K562 (cell line): ENCODE measurements around the gene EPB41L4A. TPM values are rescaled to one million over a fixed set of nuclear protein-coding genes. Genes with fewer than 3 reads are reported as not detected.

Source experiments
- ATAC-seq: fragments of 200-7000 bp; cut with Tn5 transposase; 3 replicates; pipeline ENCODE4 v1.9.1; 2020; ENCODE audit warnings: moderate library complexity
- BruUV-seq: library from RNA; stranded (reverse); fragments of 400-500 nt; replicated peaks from 2 replicates; lab custom pipeline; 2021; lab: Mats Ljungman, UMichigan
- CTCF ChIA-PET: fragments of 300-600 bp; formaldehyde crosslinking; extraction: SDS; loops from one replicate; lab custom pipeline; 2021; ENCODE audit warnings: low intra/inter-chr PET ratio; lab: Yijun Ruan, JAX
- POLR2A ChIA-PET: fragments of 300-600, 350-650 bp; sonication (Branson Sonifier 250); formaldehyde crosslinking; extraction: SDS; loops from one replicate; lab custom pipeline; 2021; ENCODE audit warnings: antibody characterized with exemption, inconsistent platforms; lab: Yijun Ruan, JAX
- DNase-seq, 4 experiments: peaks; one replicate each; pipeline versions ENCODE4 v3.0.0 to v3.0.0-alpha.2; 2011 to 2018; ENCODE audit warnings: low spot score in 3 of 4, mixed read lengths in 3 of 4; ENCODE audit errors: extremely low read depth in 1 of 4
- FAIRE-seq: peaks from 2 replicates; lab custom pipeline; 2011; peaks lifted over from hg19 to GRCh38; lab: Jason Lieb, UNC
- H2AFZ ChIP-seq: 2 replicates; pipeline ENCODE4 v1.6.0; 2011; ENCODE audit warnings: low read depth, low read length, control low read depth, inconsistent platforms
- H3K27ac ChIP-seq: fragments of 200-600 bp; 3 replicates; pipeline ENCODE4 v1.8.0; 2011; ENCODE audit warnings: low read depth, mild to moderate bottlenecking, control low read depth, inconsistent platforms, low read length, moderate library complexity, mixed read lengths; ENCODE audit errors: extremely low read depth
- H3K27me3 ChIP-seq, 2 experiments: fragments of 300-600 bp in 1 of 2; 2 replicates in 1 of 2; 3 replicates in 1 of 2; pipeline versions ENCODE4 v1.6.0 to v1.8.0; 2011; ENCODE audit warnings: inconsistent platforms in 2 of 2, low read length in 2 of 2, mild to moderate bottlenecking in 1 of 2, mixed read lengths in 1 of 2, moderate library complexity in 1 of 2; ENCODE audit not compliant: control insufficient read depth in 2 of 2, insufficient read depth in 2 of 2
- H3K36me3 ChIP-seq: fragments of 300-600 bp; 3 replicates; pipeline ENCODE4 v1.8.0; 2011; ENCODE audit warnings: mild to moderate bottlenecking, low read length, inconsistent platforms; ENCODE audit not compliant: control insufficient read depth, insufficient read depth
- H3K4me1 ChIP-seq, 2 experiments: fragments of 200-600 bp in 1 of 2; replicated peaks in 1 of 2; 2 replicates in 1 of 2; 3 replicates in 1 of 2; pipeline versions ENCODE4 v1.5.1 to v1.8.0; 2011; ENCODE audit warnings: inconsistent platforms in 2 of 2, low read length in 2 of 2, mild to moderate bottlenecking in 1 of 2, mixed read lengths in 1 of 2, moderate library complexity in 1 of 2; ENCODE audit not compliant: control insufficient read depth in 2 of 2, insufficient read depth in 2 of 2
- H3K4me2 ChIP-seq: 2 replicates; pipeline ENCODE4 v1.6.1; 2011; ENCODE audit warnings: low read length, control low read depth, inconsistent platforms, mixed read lengths; ENCODE audit not compliant: insufficient read depth
- H3K4me3 ChIP-seq: fragments of 200-600 bp; sonication (generic), shearing (Covaris generic); 2 replicates; pipeline ENCODE4 v1.5.1; 2016; ENCODE audit warnings: control low read depth, inconsistent platforms
- H3K79me2 ChIP-seq: fragments of 200-600 bp; 3 replicates; pipeline ENCODE4 v1.8.0; 2011; ENCODE audit warnings: low read length, inconsistent platforms; ENCODE audit not compliant: control insufficient read depth, insufficient read depth
- H3K9ac ChIP-seq, 2 experiments: 2 replicates each; pipeline versions ENCODE4 v1.6.0 to v1.6.1; 2011; ENCODE audit warnings: low read depth in 2 of 2, low read length in 2 of 2, control low read depth in 1 of 2, inconsistent platforms in 1 of 2, mild to moderate bottlenecking in 1 of 2, mixed read lengths in 1 of 2; ENCODE audit not compliant: insufficient read depth in 1 of 2
- H3K9me1 ChIP-seq: one replicate; pipeline ENCODE4 v1.6.0; 2011; ENCODE audit warnings: inconsistent platforms, mild to moderate bottlenecking, low read length, moderate library complexity; ENCODE audit not compliant: control insufficient read depth, insufficient read depth
- H3K9me3 ChIP-seq: replicated peaks from 2 replicates; pipeline ENCODE4 v1.5.1; 2011; ENCODE audit warnings: low read depth, low read length, inconsistent platforms; ENCODE audit not compliant: control insufficient read depth, insufficient read depth
- H4K20me1 ChIP-seq: replicated peaks from 2 replicates; pipeline ENCODE4 v1.6.1; 2011; ENCODE audit warnings: low read length, inconsistent platforms, mixed read lengths; ENCODE audit not compliant: control insufficient read depth, insufficient read depth
- CBFB ChIP-seq: sonication (generic); formaldehyde crosslinking; IDR thresholded peaks from 2 replicates; pipeline ENCODE4 v1.4.0; 2020; ENCODE audit warnings: mild to moderate bottlenecking, missing genetic modification reagents
- KLF1 ChIP-seq: fragments of 450-650 bp; IDR thresholded peaks from 2 replicates; pipeline ENCODE4 v1.6.1; 2016; ENCODE audit warnings: missing genetic modification characterization, missing compliant biosample characterization
- L3MBTL2 ChIP-seq: fragments of 450-650 bp; IDR thresholded peaks from 2 replicates; pipeline ENCODE4 v1.6.1; 2016; ENCODE audit warnings: mild to moderate bottlenecking, moderate library complexity
- MAFF ChIP-seq: IDR thresholded peaks from 2 replicates; pipeline ENCODE4 v1.6.1; 2012; ENCODE audit warnings: low read length, improper control_type of control experiment
- SRSF1 ChIP-seq: fragments of 200-400 bp; formaldehyde crosslinking; IDR thresholded peaks from 2 replicates; pipeline ENCODE4 v1.6.1; 2017; ENCODE audit warnings: mild to moderate bottlenecking, low read depth, low read length, moderate library complexity
- SUPT5H ChIP-seq: fragments of 450-650 bp; IDR thresholded peaks from 2 replicates; pipeline ENCODE4 v1.6.1; 2016
- THRB ChIP-seq: fragments of 450-650 bp; formaldehyde crosslinking; conservative IDR thresholded peaks from 2 replicates; pipeline ENCODE4 v1.4.0; 2022; ENCODE audit warnings: mild to moderate bottlenecking, missing genetic modification characterization
- ZFPM2 ChIP-seq: fragments of 250-450 bp; sonication (Bioruptor Pico); IDR thresholded peaks from 2 replicates; pipeline ENCODE4 v1.5.1; 2022; ENCODE audit warnings: mild to moderate bottlenecking
- ZFX ChIP-seq: sonication (generic); formaldehyde crosslinking; IDR thresholded peaks from 2 replicates; pipeline ENCODE4 v1.8.0; 2022; ENCODE audit warnings: mild to moderate bottlenecking, missing genetic modification reagents, moderate library complexity
- ZNF24 ChIP-seq: fragments of 450-650 bp; IDR thresholded peaks from 2 replicates; pipeline ENCODE4 v1.6.1; 2016
- WGBS: fragments of 100-300 bp; shearing (Covaris generic); methylation state at CpG from one replicate; pipeline ENCODE4 v1.1.6; 2016; ENCODE audit warnings: low coverage, mixed read lengths; ENCODE audit not compliant: insufficient coverage; ENCODE audit errors: missing lambda C conversion rate; 5-methylcytosine and 5-hydroxymethylcytosine counted together
- in situ Hi-C: fragments of 300-500 bp; cut with MboI; formaldehyde crosslinking; loops from 4 replicates; pipeline ENCODE4 v1.15.0; 2018; ENCODE audit warnings: inconsistent platforms, mixed read lengths
- intact Hi-C: fragments of 100-400 bp; cut with micrococcal nuclease; formaldehyde crosslinking; loops from 2 replicates; pipeline ENCODE4 v1.14.2; 2022
- polyA plus RNA-seq, 8 experiments: library from polyadenylated mRNA; depleted of rRNA in 4 of 8; stranded (reverse) in 5 of 8; unstranded in 3 of 8; fragments of >200 nt; fragmentation: Nextera tagmentation in 2 of 8; fragmentation: Illumina TruSeq in 1 of 8; extraction: Ambion mirVana in 2 of 8; extraction: Trizol in 1 of 8; gene quantifications; 2 replicates each; pipeline versions ENCODE4 v1.2.1 to v1.2.3, GENCODE V29; 2011 to 2014; ENCODE audit warnings: inconsistent platforms in 1 of 8, missing spikeins in 1 of 8
- total RNA-seq, 7 experiments: library from RNA; depleted of rRNA in 6 of 7; stranded (reverse); fragments of >200 nt in 6 of 7; fragmentation: Illumina TruSeq in 2 of 7; extraction: Trizol in 2 of 7; gene quantifications; 2 replicates each; pipeline versions ENCODE4 v1.2.1 to v1.2.3, GENCODE V29; 2011 to 2021; ENCODE audit warnings: low replicate concordance in 1 of 7
- TF ChIP-seq, protein P1 (sequence below): IDR thresholded peaks from 2 replicates; pipeline ENCODE4 v1.6.1; 2011; ENCODE audit warnings: borderline replicate concordance, low read depth, mild to moderate bottlenecking, moderate library complexity, low read length; ENCODE audit not compliant: insufficient read depth, poor library complexity, severe bottlenecking
- TF ChIP-seq, protein P2 (sequence below): fragments of 250-450 bp; sonication (Bioruptor Pico); IDR thresholded peaks from 2 replicates; pipeline ENCODE4 v1.5.0; 2022; ENCODE audit warnings: mild to moderate bottlenecking

Gene EPB41L4A
- total and polyA plus RNA-seq, 9 of the 15 experiments (the other 6 are each of a cell fraction or from before 2014, with no cell fraction given) = 0.04 to 0.35 (median 0.12) TPM; not detected in 3

GRCh38 chr5:112123086-112123485 is 296.0 kb downstream of the EPB41L4A start:
- H3K9me3 ChIP-seq = no peaks in the 10 kb centered on the region
- 0% methylated on average over 2 of the region's 2 CpGs for WGBS
- no peaks in the 10 kb centered on the region for H3K27me3 ChIP-seq
- no TSS peak for BruUV-seq
- no peaks in the 10 kb centered on the region for H3K4me1 ChIP-seq
- intact Hi-C loops = no loop called here
- no peaks in the 10 kb centered on the region for H3K9me1 ChIP-seq
- FAIRE-seq = no peak
- DNase-seq = no peak
- no peak overlapping the region for H2AFZ ChIP-seq
- H3K27ac ChIP-seq = no peak overlapping the region
- POLR2A ChIA-PET = no interaction called here
- H3K36me3 ChIP-seq = no peaks in the 10 kb centered on the region
- TF ChIP-seq ZFX (CRISPR knock-in tag) (no peak), CBFB (CRISPR knock-in tag) (no peak), L3MBTL2 (no peak), SRSF1 (no peak), KLF1 (tag) (no peak), SUPT5H (no peak), MAFF (no peak), THRB (CRISPR knock-in tag) (no peak), ZNF24 (no peak), ZFPM2 (CRISPR knock-in tag) (no peak)
- TF ChIP-seq, protein P1, sequence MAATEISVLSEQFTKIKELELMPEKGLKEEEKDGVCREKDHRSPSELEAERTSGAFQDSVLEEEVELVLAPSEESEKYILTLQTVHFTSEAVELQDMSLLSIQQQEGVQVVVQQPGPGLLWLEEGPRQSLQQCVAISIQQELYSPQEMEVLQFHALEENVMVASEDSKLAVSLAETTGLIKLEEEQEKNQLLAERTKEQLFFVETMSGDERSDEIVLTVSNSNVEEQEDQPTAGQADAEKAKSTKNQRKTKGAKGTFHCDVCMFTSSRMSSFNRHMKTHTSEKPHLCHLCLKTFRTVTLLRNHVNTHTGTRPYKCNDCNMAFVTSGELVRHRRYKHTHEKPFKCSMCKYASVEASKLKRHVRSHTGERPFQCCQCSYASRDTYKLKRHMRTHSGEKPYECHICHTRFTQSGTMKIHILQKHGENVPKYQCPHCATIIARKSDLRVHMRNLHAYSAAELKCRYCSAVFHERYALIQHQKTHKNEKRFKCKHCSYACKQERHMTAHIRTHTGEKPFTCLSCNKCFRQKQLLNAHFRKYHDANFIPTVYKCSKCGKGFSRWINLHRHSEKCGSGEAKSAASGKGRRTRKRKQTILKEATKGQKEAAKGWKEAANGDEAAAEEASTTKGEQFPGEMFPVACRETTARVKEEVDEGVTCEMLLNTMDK = no peak
- TF ChIP-seq, protein P2, sequence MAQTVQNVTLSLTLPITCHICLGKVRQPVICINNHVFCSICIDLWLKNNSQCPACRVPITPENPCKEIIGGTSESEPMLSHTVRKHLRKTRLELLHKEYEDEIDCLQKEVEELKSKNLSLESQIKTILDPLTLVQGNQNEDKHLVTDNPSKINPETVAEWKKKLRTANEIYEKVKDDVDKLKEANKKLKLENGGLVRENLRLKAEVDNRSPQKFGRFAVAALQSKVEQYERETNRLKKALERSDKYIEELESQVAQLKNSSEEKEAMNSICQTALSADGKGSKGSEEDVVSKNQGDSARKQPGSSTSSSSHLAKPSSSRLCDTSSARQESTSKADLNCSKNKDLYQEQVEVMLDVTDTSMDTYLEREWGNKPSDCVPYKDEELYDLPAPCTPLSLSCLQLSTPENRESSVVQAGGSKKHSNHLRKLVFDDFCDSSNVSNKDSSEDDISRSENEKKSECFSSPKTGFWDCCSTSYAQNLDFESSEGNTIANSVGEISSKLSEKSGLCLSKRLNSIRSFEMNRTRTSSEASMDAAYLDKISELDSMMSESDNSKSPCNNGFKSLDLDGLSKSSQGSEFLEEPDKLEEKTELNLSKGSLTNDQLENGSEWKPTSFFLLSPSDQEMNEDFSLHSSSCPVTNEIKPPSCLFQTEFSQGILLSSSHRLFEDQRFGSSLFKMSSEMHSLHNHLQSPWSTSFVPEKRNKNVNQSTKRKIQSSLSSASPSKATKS (CRISPR knock-in tag) = no peak
- TF ChIP-seq, all 486 proteins: peak for 0
- H3K4me2 ChIP-seq = no peak overlapping the region
- no peak for ATAC-seq
- H3K9ac ChIP-seq = no peak overlapping the region
- H4K20me1 ChIP-seq = no peaks in the 10 kb centered on the region
- CTCF ChIA-PET = no interaction called here
- in situ Hi-C loops = no loop called here
- H3K79me2 ChIP-seq = no peaks in the 10 kb centered on the region
- no peak overlapping the region for H3K4me3 ChIP-seq
